DMS153 treated with DMSO at 0.1 percent for 48 hours (cell line): ENCODE measurements around the gene CCDC167.

Source experiments
- DNase-seq: peaks from one replicate; lab custom pipeline; 2025; ENCODE audit not compliant: unreplicated experiment; lab: John Stamatoyannopoulos, UW

CCDC167 gene

GRCh38 chr6:37531026-37531425 is 31.3 kb upstream of the CCDC167 start:
- no peak for DNase-seq

- no peak for DNase-seq
These were observed 30.6 kb upstream of the CCDC167 start for GRCh38 chr6:37530297-37530696.

GRCh38 chr6:37528541-37528940 is 28.8 kb upstream of the CCDC167 start:
- DNase-seq: no peak

- no peak for DNase-seq
These were observed 26.0 kb upstream of the CCDC167 start for GRCh38 chr6:37525460-37526357.

- no peak for DNase-seq
These were observed 25.3 kb upstream of the CCDC167 start for GRCh38 chr6:37524970-37525318.

- no peak for DNase-seq
These were observed 24.6 kb upstream of the CCDC167 start for GRCh38 chr6:37524025-37524969.

- no peak for DNase-seq
These were observed 23.7 kb upstream of the CCDC167 start for GRCh38 chr6:37523412-37523811.

- no peak for DNase-seq
These were observed 23.1 kb upstream of the CCDC167 start for GRCh38 chr6:37522836-37523235.

GRCh38 chr6:37521674-37522073 is 22.0 kb upstream of the CCDC167 start:
- DNase-seq: no peak

- no peak for DNase-seq
These were observed 21.2 kb upstream of the CCDC167 start for GRCh38 chr6:37520926-37521325.

GRCh38 chr6:37519461-37519860 is 19.8 kb upstream of the CCDC167 start:
- DNase-seq: no peak

GRCh38 chr6:37518116-37518515 is 18.4 kb upstream of the CCDC167 start:
- no peak for DNase-seq

- DNase-seq: no peak
These were observed 17.7 kb upstream of the CCDC167 start for GRCh38 chr6:37517411-37517812.

- DNase-seq: no peak
These were observed 17.3 kb upstream of the CCDC167 start for GRCh38 chr6:37516920-37517405.

- peak; percentile 44 for DNase-seq
These were observed 16.6 kb upstream of the CCDC167 start for GRCh38 chr6:37516076-37516919.

GRCh38 chr6:37515712-37516075 is 16.0 kb upstream of the CCDC167 start:
- no peak for DNase-seq

- DNase-seq: no peak
These were observed 15.1 kb upstream of the CCDC167 start for GRCh38 chr6:37514837-37515236.

- no peak for DNase-seq
These were observed 14.7 kb upstream of the CCDC167 start for GRCh38 chr6:37514321-37514771.

GRCh38 chr6:37513576-37513975 is 13.9 kb upstream of the CCDC167 start:
- no peak for DNase-seq

- no peak for DNase-seq
These were observed 13.5 kb upstream of the CCDC167 start for GRCh38 chr6:37513155-37513554.
